Measurements from ENCODE around the gene TTPAL.

- no peak for TF ChIP-seq EZH2 (IDR thresholded peaks at IDR 0.05; ENCODE audit: low read length, missing control alignments)
- TF ChIP-seq CTCF (conservative IDR thresholded peaks at IDR 0.05 in 1 of 2, IDR thresholded peaks at IDR 0.05 in 1 of 2; ENCODE audit: low read depth in 1 of 2, low read length in 2 of 2) = no peak
These were observed 18.6 kb downstream of the TTPAL start for GRCh38 chr20:44494266-44494665.

Data from fibroblast of lung (primary cell).